SKM-1 (cell line): ENCODE data around the gene CDC14A.
A peak's percentile ranks its signal among the peaks of the same experiment; 100 is the strongest.

Experiments used
- DNase-seq: peaks from one replicate; lab custom pipeline; 2025; ENCODE audit not compliant: unreplicated experiment; lab: John Stamatoyannopoulos, UW

Gene CDC14A

DNA sequence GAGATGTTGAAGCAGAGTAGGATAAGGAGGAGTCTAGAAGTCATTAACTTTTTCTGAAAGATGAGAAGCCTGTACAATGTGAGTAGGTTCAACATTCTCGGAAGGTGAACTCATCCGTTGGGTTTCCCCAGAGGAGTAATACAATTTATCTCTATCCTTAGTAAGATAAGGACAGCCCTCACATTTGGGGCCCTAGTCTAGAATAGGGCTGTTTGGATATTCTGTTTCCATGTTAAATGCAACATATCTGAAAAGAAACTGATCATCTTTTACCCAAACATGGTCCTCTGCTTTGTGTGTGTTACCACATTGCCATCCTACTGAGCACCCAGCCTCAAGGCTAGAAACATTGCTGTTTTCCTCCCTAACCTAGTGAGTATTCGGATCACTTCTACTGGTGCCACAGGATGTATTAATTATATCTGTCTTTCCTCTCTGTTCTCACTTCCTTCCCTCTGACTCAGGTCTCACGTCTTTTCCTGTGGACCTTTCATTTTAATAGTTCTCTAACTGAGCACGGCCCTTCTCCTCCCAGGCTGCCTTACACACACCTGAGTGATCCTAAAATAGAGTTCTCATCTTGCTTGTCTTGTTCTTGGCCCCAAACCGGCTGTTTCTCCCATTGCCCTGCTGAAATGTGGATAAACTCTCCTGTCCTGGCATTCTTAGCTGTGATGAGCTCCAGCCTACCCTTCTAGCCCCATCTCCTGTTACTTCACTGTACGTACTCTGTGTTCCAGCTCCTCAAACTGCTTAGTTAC is 91.7 kb downstream of the CDC14A start:
- DNase-seq = no peak

DNA sequence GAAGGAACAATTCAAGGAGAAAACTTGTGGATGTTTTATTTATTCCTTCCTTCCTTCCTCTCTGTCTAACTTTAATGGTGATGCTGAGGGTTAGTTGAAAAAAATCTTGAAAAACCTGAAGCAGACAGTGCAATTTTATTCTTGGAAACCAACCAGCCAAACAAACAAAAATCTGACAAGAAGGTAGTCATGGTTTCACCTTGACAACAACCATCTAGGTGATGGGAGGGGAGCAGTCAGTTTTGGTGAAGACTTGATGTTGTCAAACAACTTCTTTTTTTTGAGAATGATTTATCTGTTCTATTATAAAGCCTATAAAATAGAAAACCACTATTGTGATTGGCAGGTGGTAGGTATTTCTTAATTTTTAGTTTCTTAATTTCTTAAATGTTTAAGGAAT is 93.3 kb downstream of the CDC14A start:
- DNase-seq = no peak

GRCh38 chr1:100448366-100448765 is 96.1 kb downstream of the CDC14A start:
- DNase-seq = no peak

DNA sequence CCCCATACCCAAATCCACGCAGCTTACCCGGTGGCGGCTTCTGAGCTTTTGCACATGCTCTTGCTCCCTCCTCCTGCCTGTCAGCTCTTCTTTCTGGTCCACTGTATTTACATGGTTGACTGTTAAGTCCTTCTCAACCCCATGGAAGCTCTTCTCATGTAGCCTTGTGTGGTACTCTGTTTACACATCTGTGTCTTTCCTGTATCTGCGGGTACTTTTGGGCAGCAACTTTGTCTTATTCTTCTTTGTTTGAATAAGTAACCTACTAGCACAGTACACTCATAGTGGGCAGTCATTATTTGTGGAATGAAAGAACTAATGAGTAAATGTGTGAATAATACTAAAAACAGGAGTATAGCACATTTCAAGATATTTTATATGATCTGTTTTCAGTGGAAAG is 97.2 kb downstream of the CDC14A start:
- no peak for DNase-seq

DNA sequence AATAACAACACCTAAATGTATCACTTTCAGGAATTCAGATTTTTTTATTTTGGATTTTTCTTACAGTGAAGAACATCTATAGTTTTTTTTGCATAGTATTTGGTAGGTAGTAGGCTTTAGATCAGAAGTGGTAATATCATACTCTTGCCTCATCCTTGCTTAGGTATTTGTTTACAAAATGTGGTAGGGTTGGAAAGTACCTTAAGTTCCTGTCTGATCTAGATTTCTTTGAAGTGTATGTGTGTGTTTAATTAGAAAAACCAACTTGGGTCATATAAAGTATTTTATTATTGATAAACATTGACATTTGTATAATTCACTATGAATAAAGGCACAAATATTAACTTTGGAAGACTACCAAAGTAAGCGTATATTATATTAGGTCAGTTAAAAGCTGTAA is 100.3 kb downstream of the CDC14A start:
- DNase-seq = no peak

- DNase-seq = peak; percentile 37
Measured at GRCh38 chr1:100455478-100456072, 103.3 kb downstream of the CDC14A start.

DNA sequence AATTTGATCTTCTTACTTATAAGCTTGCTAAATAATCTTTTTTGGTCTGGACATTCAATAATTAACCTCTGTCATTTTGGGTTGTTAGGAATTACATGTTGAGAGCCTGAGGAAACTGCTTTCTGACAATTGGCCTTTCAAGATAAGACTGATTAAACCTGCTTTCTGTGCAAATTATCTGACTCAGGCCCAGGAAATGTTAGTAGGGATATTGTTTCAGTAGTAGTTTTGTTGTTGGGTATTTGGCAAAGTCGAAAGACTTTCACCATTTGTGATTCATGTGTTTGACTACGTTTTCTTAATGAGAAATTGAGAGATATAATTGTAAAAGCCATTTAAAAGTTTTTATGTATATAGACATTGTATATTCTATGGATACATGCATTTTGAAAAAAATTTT is 104.6 kb downstream of the CDC14A start:
- DNase-seq = no peak

DNA sequence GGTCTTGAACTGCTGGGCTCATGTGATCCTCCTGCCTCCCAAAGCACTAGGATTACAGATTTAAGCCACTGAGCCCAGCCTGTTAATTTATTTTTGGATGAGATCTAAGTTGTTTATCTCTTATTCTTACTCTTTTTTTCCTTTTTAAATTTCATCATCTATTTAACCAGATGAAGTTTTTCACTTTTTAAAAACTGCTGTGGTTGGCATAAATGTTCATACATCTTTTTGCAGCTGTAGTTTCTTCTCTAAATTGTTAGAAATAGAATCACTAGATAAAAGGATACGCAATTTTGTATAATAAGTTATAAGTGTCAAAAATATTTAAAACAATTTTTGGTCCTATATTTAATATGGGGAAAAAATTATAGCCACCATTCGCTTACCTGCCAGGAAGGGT is 105.4 kb downstream of the CDC14A start:
- no peak for DNase-seq

DNA sequence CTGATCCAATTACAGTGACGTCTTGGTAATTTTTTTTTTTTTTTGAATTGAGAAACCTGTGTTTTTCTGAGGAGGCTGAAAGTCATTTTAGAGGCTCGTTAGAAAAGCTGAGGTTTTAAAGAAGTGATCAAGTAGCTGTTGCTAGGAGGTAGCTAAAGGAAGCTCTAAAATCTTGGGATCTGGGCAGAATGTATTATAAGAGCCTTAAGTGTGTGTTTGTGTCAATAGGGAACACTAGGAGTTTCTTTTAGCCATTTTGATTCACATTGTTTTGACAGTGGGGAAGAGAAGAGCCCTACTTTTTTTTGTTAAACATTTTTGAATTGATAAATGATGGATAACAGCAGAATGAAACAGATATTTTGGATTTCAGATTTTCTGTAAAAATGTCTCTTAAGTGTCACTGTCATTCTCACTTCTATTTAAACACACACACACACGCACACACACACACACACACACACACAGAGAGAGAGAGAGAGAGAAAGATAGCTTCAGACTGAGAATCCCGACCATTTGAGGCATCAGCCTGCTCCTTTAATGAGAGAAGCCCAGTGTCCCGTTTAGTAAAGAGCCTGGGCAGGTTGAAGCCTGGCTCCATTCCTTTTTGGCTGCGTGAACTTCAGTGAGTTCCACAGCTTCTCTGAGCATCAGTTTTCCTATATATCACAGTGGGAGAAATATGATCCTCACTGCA is 106.5 kb downstream of the CDC14A start:
- no peak for DNase-seq

DNA sequence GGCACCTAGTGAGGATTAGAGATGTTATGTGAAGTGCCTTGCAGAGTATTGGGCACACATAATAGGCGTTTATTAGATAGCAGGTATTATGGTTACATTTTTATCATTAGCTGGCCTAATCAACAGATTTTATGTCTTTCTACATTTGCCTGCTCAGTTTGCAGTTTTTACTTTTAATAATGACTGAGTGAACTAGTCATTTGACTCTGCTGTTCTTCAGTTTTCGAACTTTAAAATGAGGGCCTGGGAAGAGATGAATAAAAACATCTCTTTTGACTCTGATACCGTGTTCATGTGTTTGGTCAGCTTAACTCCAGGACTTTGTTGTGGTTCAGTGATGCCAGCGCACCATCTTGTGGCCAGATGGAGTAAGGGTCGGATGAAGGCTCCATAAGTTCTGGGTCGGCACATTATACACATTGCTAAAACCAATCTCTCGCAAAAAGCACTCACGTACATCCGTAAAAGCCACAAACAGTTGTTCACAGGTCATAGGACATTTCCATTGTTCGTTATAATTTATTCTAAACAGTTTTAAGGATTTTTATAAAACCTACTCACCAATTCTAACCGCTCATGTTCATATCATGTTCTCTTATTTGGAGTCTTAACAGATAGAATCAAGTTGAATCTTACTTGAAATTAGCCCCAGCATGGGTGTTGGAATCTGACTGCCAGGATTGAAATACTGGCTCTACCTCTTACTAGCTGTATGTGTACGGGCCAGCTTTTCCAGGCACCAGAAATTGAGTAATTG is 107.2 kb downstream of the CDC14A start:
- peak; percentile 63 for DNase-seq

DNA sequence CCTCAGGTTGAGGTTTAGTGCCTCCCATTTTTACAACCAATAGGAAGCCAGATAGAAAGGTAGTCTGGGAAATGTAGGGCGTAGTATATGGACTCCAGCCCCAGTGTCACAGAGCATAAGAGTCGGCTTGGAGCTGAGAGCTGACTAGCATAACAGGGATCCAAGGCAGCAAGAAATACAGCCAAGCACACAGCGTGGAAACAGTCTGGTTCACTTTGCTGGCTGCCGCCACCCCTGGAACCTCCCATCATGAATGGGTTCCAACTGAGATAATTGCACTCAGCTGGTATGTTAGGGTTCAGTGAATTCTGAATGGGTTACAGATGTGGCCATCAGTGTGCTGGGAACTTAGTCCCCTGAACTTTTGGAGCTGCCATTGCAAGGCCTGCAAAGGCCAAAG is 108.9 kb downstream of the CDC14A start:
- no peak for DNase-seq

GRCh38 chr1:100462326-100463025 is 110.2 kb downstream of the CDC14A start:
- no peak for DNase-seq

GRCh38 chr1:100463791-100464424 is 111.6 kb downstream of the CDC14A start:
- peak; percentile 89 for DNase-seq

DNA sequence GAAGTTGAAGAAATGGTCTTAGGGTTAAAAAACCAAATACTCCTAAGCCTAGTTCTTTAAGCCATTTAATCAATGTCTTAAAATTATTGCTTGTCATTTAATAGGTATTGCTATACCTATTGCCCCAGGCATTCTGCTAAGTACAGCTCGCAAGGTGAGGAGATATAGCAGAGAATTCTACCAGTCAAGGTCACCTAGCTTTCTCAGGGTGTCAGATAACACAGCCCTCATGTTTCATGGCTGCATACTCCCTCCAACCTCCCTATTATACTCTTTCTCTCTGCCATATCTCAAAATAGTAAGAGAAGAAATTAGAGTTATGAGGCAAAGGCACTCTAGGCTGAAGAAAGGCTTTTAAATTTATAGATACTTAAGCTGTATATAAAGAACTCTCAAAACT is 117.3 kb downstream of the CDC14A start:
- no peak for DNase-seq

- DNase-seq = no peak
Measured at GRCh38 chr1:100474834-100475233, 122.5 kb downstream of the CDC14A start.

DNA sequence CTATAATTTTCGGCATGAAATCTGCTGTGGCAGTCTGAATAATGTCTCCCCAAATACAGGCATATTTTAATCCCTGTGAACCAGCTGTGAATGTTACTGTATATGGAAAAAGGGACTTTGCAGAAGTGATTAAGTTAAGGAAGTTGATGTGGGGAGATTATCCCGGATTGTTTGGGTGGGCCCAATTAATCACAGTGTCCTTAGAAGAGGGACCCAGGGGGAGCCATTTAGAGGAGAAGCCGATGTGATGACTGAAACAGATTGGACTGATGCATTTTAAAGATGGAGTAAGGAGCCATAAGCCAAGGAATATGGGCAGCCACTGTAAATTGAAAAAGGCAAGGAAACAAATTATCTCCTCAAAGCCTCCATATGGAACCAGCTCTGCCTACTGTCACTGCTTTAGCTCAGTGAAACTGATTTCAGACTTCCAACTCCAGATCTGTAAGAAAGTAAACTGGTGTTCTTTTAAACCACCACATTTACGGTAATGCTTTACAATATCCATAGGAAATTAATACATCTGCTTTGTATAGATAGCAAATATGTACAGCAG is 124.5 kb downstream of the CDC14A start:
- DNase-seq = no peak

GRCh38 chr1:100478816-100479215 is 126.5 kb downstream of the CDC14A start:
- no peak for DNase-seq

GRCh38 chr1:100479620-100480338 is 127.5 kb downstream of the CDC14A start:
- no peak for DNase-seq

GRCh38 chr1:100481303-100481702 is 129.0 kb downstream of the CDC14A start:
- no peak for DNase-seq

DNA sequence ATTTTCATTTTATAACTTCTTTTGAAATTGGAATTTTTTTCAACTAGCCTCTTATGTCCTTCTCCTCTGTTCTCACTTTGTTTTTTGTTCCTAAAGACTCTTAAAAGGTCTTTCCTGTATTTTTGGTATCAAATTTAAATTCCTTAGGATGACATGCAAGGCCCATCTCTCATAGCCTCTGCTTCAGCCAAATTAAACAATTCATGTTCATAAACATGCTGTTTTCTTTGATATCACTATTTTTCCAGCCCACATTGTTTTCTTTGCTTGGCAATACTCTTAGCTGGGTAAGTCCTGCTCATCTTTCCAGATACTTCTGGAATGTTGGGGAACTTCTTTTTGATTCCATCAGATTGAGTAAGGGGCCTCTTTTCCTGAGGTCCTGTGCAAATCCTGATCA is 129.9 kb downstream of the CDC14A start:
- no peak for DNase-seq
